ENCODE measurements around the gene USP37.

USP37 gene

DNA sequence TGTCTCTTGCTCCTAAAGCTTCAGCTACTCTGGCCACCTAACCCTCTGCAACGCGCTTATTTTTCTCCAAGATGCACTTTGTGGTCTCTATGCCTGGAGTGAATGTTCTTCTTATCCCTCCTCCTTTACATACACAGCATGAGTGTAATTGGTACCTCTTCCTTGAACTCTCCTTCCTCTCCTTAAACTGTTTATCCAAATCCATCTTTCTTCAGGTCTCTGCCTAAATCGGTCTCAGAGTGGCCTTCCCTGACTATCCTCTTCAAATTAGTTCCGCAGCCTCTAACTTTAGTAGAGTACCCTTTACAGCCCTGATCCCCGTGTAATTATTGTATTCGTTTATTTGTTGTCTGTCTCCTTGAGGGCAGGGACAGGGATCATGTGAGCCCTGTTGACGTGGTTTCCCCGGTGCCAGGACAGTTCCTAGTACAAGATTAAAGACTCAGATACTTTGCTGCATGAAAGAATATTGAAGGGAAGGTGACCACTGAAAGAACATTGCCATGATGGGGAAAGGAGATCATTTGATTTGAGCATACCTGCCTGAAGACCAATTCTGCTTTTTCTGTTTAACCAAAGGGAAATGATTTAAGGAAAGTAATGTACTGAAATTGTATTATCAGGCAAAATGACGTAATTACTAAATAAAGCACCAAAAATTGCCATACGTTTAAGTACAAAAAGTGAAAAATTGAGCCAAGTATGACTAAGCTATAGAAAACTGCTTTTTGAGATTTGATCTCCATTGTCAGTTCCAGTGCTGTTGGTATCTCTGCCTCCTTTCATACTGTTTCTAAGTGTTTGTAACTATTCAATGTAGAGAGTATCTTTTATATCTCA lies 1.7 kb upstream of the USP37 start:
- TF ChIP-seq, protein P1, sequence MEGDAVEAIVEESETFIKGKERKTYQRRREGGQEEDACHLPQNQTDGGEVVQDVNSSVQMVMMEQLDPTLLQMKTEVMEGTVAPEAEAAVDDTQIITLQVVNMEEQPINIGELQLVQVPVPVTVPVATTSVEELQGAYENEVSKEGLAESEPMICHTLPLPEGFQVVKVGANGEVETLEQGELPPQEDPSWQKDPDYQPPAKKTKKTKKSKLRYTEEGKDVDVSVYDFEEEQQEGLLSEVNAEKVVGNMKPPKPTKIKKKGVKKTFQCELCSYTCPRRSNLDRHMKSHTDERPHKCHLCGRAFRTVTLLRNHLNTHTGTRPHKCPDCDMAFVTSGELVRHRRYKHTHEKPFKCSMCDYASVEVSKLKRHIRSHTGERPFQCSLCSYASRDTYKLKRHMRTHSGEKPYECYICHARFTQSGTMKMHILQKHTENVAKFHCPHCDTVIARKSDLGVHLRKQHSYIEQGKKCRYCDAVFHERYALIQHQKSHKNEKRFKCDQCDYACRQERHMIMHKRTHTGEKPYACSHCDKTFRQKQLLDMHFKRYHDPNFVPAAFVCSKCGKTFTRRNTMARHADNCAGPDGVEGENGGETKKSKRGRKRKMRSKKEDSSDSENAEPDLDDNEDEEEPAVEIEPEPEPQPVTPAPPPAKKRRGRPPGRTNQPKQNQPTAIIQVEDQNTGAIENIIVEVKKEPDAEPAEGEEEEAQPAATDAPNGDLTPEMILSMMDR (conservative IDR thresholded peaks at IDR 0.05; ENCODE audit: low read depth, low read length): no peak
- DNase-seq (ENCODE audit: low read depth): peak; percentile 85
- peak overlapping the region; percentile 87 for H3K4me3 ChIP-seq (ENCODE audit: low read length)

DNA sequence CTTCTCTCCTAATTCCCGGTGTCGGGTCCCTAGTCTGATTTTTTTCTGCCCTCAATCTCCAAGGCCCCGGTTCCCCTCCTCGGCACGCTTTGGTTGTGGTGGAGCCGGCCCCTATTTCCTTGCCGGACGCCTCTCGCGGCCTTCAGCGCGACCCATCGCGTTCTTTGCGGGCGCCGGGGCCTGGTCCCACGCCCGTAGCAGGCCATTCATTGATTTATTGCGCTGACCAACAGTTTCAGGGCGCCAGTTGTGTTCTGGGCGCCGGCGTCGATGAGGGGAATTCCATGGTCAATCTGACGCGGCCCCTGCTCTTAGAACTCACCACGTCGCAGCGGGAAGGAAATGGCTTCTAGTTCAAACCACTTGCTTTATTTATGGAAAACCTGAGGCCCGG lies 884 bp upstream of the USP37 start:
- H3K4me3 ChIP-seq (ENCODE audit: low read length): peak overlapping the region; percentile 87
- peak; percentile 22 for DNase-seq (ENCODE audit: low read depth)
- TF ChIP-seq, protein P1 (conservative IDR thresholded peaks at IDR 0.05; ENCODE audit: low read depth, low read length): no peak

DNA sequence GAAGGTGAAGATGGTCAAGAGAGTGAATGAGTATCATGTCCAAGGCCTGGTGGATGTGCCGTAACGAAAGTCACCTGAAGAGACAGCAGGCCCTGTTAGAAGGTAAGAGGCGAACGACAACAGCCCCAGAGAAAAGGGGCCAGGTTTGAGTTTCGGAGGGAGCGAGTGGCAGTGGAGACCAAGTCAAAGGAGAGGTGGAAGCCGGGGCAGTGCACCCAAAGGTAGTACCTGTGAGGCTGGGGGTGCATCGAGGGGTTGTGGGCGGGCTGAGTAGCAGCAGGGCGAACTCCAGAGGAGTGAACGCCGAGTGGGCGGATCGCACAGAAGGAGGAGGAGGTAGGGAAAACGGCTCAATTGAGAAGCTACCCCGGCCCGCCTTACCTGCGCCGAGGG lies 358 bp downstream of the USP37 start:
- peak overlapping the region; percentile 87 for H3K4me3 ChIP-seq (ENCODE audit: low read length)
- DNase-seq (ENCODE audit: low read depth): no peak
- TF ChIP-seq, protein P1 (conservative IDR thresholded peaks at IDR 0.05; ENCODE audit: low read depth, low read length): no peak

DNA sequence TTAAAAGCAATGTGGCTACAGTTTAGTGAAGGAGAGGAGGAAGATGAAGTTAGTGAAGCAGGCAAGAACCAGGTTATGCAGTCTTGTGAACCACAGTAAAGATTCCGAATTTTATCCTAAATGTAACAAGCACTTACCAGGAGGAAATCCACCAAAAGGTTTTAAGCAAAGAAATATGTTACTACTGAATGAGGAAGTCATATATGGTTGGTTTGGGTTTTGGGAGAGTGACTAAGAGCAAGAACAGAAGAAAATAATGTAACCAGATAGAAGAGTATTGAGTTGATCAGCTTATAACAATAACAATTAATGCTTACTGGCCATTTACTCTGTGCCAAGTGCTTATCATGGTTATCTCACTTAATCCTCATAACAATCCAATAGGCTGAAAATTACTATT lies 1.9 kb downstream of the USP37 start:
- TF ChIP-seq, protein P1 (conservative IDR thresholded peaks at IDR 0.05; ENCODE audit: low read depth, low read length): no peak
- H3K4me3 ChIP-seq (ENCODE audit: low read length): no peak overlapping the region
- DNase-seq (ENCODE audit: low read depth): no peak

DNA sequence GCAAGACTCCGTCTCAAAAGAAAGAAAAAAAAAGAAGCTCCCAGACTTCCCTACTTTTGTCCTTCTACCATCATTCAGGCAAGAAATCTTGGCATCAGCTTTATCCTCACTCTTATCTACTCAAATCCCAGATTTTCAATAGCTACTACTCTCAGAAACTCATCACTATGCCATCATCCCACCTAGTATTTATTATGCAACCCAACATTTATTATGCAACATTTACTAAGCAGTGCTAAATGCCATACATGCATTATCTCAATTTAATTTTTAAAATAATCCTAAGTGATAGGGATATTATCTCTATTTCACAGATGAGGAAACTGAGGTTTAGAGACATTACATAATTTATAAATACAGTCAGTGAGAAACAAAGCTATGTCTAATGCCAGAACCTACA lies 4.1 kb downstream of the USP37 start:
- TF ChIP-seq, protein P1 (conservative IDR thresholded peaks at IDR 0.05; ENCODE audit: low read depth, low read length): no peak
- no peak for DNase-seq (ENCODE audit: low read depth)
- H3K4me3 ChIP-seq (ENCODE audit: low read length): no peak overlapping the region

DNA sequence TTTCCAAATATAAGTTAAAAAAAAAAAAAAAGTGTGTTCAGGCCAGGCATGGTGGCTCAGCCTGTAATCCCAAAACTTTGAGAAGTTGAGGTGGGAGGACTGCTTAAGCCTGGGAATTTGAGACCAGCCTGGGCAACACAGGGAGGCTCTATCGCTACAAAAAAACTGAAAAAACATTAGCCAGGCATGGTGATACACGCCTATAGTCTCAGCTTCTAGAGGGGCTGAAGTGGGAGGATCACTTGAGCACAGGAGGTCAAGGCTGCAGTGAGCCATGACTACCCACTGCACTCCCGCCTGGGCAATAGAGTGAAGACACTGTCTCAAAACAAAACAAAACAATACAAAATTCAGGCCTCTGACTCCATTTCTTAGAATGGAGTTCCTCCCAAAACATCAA lies 9.2 kb downstream of the USP37 start:
- TF ChIP-seq, protein P1 (conservative IDR thresholded peaks at IDR 0.05; ENCODE audit: low read depth, low read length): no peak
- no peak overlapping the region for H3K4me3 ChIP-seq (ENCODE audit: low read length)
- DNase-seq (ENCODE audit: low read depth): no peak

DNA sequence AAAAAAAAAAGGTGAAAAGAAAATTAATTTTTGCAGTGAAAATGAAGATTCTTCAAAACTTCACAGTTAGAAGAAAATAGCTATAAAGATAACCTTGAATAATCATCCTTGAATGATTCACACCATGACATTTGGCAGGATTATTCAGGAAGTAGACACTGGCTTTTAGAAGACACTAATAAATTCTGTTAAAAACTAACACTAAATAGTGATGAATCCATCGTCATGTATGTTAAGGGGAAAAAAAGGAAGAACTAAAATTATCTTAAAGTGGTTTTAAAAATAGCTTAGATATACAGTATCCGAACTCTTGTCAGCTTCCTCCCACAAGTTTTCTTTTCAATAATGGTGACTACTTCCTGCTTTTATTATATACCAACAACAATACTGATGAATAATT lies 10.2 kb downstream of the USP37 start:
- DNase-seq (ENCODE audit: low read depth): no peak
- TF ChIP-seq, protein P1 (conservative IDR thresholded peaks at IDR 0.05; ENCODE audit: low read depth, low read length): no peak

More for the DNA sequence above, 10.2 kb downstream of the USP37 start:
- no peak overlapping the region for H3K4me3 ChIP-seq (ENCODE audit: low read length)

Data from retinal pigment epithelial cell (primary cell).